Epithelial cell of esophagus (primary cell): ENCODE results near the gene TGM2.
A peak's percentile ranks its signal among the peaks of the same experiment; 100 is the strongest.

Experiments used
- DNase-seq: peaks from one replicate; pipeline ENCODE4 v3.0.0; 2010; ENCODE audit warnings: low read depth
- H3K4me3 ChIP-seq: 2 replicates; pipeline ENCODE4 v1.5.1; 2011; ENCODE audit warnings: mild to moderate bottlenecking, low read length, control low read depth
- CTCF ChIP-seq: IDR thresholded peaks from 2 replicates; pipeline ENCODE4 v1.5.1; 2011; ENCODE audit warnings: low read depth, mild to moderate bottlenecking, low read length, control low read depth, inconsistent platforms; ENCODE audit not compliant: insufficient read depth; ENCODE audit errors: missing control alignments

TGM2 gene

GRCh38 chr20:38195521-38195920, 30.5 kb upstream of the TGM2 start:
- no peak for DNase-seq

GRCh38 chr20:38194971-38195504, 30.0 kb upstream of the TGM2 start:
- no peak overlapping the region for H3K4me3 ChIP-seq
- no peak for DNase-seq
- TF ChIP-seq CTCF, result no peak

More at GRCh38 chr20:38195521-38195920, 30.5 kb upstream of the TGM2 start:
- no peak overlapping the region for H3K4me3 ChIP-seq
- TF ChIP-seq CTCF, result no peak

GRCh38 chr20:38193586-38194105, 28.6 kb upstream of the TGM2 start:
- H3K4me3 ChIP-seq, result no peak overlapping the region
- no peak for TF ChIP-seq CTCF
- no peak for DNase-seq

GRCh38 chr20:38192323-38192885, 27.3 kb upstream of the TGM2 start:
- no peak for DNase-seq
- no peak for TF ChIP-seq CTCF
- no peak overlapping the region for H3K4me3 ChIP-seq

GRCh38 chr20:38191654-38192053, 26.6 kb upstream of the TGM2 start:
- H3K4me3 ChIP-seq, result no peak overlapping the region
- DNase-seq, result peak; percentile 24
- TF ChIP-seq CTCF, result no peak

- TF ChIP-seq CTCF, result no peak
- no peak overlapping the region for H3K4me3 ChIP-seq
- no peak for DNase-seq
Observed at GRCh38 chr20:38190936-38191371, 25.9 kb upstream of the TGM2 start.

GRCh38 chr20:38190166-38190565, 25.1 kb upstream of the TGM2 start:
- DNase-seq, result no peak
- H3K4me3 ChIP-seq, result no peak overlapping the region
- no peak for TF ChIP-seq CTCF
